GM19395 (cell line): Measurements from ENCODE around the gene KAT5.
"Not testable (repeated sequence)": the region's sequence is repeated elsewhere in the genome, so short reads cannot be mapped to it uniquely, and the experiment has no call there.

Experiments
- ATAC-seq: cut with Tn5 transposase; IDR thresholded peaks from one replicate; pipeline ENCODE4 v1.9.1; 2021; ENCODE audit warnings: mild to moderate bottlenecking, moderate library complexity; ENCODE audit not compliant: unreplicated experiment

KAT5 gene

DNA sequence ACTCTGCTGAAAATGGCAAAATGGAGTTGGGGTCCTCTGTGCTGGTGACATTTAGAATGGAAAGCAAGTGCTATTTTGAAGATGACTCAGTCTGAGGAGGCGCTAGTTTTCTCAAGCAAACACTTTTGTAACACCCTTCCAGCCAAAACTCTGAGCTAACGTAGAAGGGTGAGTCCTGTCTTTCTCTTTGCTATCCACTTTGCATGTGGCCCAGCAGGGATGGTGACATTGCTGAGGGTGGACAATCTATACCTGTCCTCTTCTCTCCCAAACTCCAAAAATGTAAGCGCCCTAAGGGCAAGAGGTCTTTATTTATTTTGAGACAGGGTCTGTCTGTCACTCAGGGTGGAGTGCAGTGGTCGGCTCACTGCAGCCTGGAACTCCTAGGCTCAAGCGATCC lies 3.6 kb upstream of the KAT5 start:
- no peak for ATAC-seq

DNA sequence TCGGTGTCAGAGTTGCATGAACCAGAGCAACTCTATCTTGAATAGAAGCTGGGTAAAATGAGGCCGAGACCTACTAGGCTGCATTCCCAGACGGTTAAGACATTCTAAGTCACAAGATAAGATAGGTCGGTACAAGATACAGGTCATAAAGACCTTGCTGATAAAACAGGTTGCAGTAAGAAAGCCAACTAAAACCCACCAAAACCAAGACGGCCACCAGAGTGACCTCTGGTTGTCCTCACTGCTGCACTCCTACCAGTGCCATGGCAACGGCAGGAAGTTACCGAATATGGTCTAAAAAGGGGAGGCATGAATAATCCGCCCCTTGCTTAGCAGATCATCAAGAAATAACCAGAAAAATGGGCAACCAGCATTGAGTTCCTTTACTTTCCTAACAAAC lies 2.4 kb upstream of the KAT5 start:
- no peak for ATAC-seq

DNA sequence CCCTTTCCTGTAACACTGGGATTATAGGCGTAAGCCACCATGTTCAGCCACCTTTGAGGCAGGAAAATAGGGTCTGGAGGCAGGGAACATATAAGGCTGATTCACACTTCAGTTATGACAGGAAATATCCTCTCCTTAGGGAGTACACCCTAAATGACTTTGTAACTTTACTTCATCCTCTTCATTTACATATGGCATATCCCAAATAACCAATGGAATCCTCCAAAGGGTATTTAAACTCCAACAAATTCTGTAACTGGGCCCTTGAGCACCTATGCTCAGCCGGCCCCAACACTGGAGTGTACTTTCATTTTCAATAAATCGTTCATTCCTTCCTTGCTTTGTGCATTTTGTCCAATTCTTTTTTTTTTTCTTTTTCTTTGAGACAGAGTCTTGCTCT lies 1.6 kb upstream of the KAT5 start:
- ATAC-seq = no peak

DNA sequence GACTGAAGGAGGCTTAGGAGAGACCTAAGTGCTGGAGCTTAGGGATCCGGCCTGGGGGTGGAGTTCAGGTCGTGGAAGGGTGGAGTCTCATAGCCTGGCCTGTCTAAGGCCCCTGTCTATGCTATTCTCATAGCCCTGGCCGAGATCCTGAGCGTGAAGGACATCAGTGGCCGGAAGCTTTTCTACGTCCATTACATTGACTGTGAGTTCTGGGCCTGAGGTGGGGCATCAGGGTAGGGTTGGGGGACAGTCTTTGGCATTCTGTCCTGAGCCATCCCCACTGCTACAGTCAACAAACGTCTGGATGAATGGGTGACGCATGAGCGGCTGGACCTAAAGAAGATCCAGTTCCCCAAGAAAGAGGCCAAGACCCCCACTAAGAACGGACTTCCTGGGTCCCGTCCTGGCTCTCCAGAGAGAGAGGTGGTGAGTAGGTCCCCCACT lies 603 bp downstream of the KAT5 start:
- ATAC-seq = no peak

DNA sequence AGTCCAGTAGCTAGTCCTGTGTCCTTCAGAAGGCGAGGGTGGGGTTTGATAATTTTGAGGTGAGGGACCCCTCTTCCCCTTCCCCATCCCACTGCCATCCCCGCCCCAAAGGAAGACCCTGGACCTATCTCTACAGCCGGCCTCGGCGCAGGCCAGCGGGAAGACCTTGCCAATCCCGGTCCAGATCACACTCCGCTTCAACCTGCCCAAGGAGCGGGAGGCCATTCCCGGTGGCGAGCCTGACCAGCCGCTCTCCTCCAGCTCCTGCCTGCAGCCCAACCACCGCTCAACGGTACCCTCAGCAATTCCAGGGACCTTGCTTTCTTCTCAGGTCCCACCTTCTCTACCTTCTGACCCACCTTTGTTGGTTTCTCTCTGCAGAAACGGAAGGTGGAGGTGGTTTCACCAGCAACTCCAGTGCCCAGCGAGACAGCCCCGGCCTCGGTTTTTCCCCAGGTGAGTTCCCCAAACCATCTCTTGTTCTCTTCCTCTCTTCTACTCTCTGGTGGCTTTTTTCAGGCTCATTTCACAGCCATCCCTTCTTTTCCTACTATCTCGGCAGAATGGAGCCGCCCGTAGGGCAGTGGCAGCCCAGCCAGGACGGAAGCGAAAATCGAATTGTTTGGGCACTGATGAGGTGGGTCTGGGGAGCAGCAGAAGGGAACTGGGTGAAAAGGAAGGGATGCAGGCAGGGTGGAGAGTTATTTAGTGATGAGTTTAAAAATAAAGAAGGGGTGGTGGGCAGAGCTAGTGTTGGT lies 1.3 kb downstream of the KAT5 start:
- no peak for ATAC-seq

DNA sequence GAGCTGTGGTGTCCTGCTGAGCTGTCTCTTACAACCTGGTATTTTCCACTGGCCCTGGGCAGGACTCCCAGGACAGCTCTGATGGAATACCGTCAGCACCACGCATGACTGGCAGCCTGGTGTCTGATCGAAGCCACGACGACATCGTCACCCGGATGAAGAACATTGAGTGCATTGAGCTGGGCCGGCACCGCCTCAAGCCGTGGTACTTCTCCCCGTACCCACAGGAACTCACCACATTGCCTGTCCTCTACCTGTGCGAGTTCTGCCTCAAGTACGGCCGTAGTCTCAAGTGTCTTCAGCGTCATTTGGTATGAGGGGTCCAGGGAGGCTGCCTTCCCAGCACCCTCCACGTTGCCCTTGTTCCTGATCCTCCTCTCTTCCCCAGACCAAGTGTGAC lies 2.4 kb downstream of the KAT5 start:
- ATAC-seq = no peak

DNA sequence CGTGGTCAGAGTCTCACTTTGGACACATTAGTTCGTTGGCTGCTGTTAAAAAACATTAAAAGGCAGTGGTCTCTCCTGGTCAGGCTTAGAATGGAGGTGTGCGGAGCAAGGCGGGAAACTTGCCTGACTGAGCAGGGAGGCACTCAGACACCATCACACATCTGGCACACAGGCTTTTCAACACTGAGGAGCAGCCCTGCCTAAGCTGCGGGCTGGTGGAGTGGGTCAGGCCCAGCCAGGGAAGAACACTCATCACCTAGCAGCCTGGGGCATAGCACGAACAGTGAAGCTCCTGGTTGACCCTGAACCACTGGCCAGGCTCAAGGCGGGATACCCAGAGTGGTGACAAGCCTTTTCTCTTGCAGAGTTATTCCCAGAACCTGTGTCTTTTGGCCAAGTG lies 4.2 kb downstream of the KAT5 start:
- no peak for ATAC-seq

DNA sequence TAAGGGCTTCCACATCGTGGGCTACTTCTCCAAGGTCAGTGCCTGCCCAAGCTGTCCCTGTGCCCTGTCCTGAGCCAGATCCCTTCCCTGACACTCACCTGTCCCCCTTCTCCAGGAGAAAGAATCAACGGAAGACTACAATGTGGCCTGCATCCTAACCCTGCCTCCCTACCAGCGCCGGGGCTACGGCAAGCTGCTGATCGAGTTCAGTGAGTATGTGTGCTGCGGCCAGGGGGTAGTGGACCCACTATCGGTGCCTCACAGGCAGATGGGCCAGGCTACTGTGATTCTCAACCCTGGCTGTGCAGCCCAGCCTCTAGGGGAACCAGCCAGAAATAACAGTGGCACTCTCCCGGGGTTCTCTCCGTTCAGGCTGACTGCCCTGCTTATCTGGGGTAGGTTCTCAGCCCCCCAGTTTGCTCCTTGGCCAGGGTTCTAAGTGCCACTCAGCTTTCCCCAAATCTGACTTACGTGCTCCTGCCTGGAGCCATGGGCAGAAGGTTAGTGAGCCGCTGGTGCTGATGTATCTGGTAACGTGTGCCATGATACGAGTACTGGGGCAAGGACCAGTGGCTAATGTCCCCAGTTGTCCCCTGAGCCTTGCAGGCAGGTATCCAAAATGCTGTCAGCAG lies 4.8 kb downstream of the KAT5 start:
- ATAC-seq = no peak

DNA sequence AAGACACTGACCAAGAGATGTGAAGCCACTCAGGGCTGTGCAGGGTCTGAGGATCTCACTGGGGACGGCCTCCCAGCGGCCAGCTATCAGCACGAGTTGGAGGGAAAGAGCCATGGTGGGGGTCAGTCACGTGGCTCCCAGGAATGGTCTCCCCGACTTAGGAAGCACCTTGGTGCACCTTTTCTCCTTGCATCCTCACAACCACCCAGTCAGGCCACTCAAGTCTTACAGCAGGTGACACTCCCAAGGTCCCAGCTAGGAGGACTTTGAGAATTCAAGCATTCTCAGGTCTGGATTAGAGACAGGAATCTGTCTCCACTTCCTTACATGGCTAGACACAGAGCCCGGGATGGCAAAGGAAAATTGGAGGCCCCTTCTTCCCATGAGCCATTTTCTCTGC lies 5.9 kb downstream of the KAT5 start:
- ATAC-seq = no peak

DNA sequence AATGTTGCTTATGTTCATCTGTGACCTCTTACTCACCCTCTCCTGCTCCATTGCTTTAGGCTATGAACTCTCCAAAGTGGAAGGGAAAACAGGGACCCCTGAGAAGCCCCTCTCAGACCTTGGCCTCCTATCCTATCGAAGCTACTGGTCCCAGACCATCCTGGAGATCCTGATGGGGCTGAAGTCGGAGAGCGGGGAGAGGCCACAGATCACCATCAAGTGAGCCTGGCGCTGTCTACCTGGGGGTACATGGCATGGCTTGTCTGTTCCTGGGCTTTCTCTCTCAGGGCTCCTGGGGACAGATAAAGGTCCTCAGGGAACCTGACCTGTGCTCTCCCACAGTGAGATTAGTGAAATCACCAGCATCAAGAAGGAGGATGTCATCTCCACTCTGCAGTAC lies 6.5 kb downstream of the KAT5 start:
- ATAC-seq = no peak

DNA sequence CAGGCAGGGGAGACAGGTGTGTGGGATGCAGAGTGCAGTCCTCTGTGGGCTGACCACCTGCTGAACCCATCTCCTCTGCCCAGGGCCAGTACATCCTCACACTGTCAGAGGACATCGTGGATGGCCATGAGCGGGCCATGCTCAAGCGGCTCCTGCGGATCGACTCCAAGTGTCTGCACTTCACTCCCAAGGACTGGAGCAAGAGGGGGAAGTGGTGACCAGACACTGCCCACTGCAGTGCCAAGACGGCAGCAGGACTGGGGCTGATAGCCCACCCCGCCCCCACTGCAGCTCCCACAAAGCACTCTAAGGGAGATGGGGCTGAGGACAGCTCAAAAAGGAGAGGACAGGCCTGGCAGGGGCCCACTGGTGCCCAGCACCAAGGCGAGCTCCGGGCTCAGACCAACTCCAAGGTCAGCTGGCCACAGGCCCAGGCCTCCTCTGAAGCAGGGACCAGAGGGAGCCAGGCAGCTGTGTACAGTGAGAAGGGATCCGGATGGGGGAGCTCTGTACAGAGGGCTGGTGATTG lies 7.0 kb downstream of the KAT5 start:
- ATAC-seq = no peak

DNA sequence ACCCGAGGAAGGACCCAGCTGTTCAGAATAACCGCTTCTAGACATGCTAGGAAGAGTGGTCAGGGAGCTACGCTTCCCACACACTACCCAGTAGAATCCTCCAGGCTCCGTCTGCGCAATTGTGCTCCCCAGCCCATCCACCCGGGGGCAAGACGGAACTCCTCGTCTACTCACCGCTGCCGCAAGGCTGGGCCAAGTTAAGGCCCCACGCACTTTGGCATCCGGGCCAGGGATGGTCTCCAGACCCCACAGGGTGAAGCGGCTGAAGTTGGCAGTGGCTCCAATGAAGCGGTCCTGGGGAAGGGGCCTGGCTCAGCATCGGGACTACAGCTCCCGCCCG lies 7.8 kb downstream of the KAT5 start:
- peak; percentile 29 for ATAC-seq

DNA sequence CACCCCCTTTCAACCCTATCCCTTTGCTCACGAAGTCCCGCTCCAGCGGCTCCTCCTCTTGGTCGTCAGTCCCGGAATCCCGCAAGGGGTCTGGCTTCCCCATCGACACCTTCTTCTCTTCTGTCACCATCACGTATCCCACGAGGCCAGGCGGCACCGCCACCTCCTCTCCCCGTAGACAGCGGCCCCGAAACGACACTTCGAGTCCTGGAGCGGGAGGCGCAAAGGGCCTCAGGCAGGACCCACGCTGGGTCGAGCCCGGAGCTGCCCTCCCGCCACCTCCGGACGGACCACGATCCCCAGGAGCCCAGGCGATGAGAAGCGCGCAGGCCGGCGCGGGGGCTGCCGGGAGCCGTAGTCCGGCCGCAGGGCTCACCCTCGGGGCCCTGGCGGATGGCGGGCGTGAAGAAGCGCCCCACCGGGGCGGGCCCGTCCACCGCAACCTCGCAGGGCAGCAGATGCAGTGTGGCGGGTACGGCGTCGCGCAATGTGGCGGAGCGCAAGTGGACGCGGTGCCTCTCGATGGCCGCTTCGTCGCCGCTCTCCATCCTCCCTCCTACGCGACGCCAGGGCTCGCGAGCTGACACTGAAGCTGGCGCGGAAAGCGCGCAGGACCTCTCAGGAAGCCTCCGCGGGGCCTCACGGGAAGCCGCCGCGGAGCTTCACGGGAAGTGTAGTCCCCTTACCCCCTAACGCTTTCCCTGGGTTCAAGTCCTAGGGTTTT lies 8.3 kb downstream of the KAT5 start, which contains the start of gene RNASEH2C:
RNASEH2C (minus strand) TSS at position 588 of the 724 bp plus-strand sequence; CDS start at position 548, 40 bp downstream.
- peak; percentile 75 for ATAC-seq

DNA sequence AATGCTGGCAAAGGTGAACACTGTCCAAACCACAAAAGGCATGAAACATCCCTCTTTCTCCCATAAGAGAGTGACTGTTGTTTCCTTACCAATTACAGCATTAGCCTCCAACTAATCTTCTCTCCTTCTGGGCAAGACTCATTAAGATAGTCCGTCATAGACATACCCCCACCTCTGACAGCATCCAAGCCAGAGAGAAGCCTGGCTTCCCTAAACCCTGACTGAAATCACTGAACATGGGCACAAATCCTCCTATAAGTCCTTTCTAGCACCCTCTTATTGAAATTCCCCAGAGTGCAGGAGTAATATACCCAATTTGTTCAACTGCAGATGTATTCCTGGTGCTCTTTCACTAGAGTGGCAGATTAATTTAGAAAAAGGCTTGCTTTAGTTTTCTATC lies 10.2 kb downstream of the KAT5 start:
- no peak for ATAC-seq

DNA sequence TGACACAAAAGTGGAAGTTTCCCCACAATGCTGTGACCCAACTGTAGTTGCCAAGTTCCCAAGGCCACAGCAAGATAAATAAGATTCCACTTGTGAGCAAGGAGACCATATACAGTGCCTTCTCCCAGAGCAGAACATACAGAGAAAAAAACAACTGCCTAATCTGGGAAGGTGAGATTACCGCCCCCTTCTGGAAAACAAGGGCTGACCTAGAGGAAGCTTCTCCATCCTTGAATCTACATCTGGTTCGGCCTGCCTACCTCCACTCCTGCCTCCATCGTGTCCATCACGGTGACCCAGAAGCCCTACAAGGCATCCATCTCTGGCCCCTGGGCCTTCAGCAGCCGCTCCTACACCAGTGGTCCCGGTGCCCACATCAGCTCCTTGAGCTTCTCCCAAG lies 14.6 kb downstream of the KAT5 start:
- no peak for ATAC-seq

DNA sequence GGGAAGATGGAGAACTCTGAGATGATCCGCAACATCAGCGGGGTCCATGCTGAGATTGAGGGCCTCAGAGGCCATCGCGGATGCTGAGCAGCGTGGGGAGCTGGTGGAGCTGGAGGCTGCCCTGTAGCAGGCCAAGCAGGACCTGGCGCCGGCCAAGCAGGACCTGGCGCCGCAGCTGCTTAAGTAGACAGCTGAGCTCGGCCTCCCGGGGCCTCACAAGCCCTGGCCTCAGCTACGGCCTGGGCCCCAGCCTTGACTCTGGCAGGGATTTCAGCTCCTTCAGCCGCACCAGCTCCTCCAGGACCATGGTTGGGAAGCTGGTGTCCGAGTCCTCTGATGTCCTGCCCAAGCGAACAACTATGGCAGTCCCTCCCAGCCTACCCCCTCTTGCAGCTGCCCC lies 15.8 kb downstream of the KAT5 start:
- no peak for ATAC-seq

DNA sequence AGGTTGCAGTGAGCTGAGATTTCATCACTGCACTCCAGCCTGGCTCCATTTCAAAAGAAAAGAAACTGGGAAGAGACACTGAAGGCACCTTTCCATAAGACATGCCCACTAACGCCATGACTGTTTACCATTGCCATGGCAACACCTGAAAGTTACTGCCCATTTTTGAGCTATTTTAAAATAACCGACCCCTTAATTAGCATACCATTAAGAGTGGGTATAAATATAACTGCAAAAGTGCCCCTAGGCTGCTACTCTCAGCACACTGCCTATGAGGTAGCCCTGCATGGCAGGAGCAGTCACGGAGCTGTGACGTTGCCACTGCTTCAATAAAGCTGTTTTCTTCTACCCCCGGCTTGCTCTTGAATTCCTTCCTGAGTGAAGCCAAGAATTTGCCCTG lies 18.4 kb downstream of the KAT5 start:
- no peak for ATAC-seq

DNA sequence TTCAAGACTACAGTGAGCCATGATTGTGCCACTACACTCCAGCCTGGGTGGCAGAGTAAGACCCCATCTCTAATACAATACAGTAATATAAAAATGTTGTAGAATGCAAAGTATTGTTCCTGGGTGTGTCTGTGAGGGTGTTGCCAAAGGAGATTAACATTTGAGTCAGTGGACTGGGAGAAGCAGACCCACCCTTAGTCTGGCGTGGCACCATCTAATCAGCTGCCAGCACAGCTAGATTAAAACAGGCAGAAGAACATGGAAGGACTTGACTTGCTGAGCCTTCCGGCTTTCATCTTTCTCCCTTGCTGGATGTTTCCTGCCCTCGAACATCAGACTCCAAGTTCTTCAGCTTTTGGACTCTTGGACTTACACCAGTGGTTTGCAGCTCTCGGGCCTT lies 23.1 kb downstream of the KAT5 start:
- not testable (repeated sequence) for ATAC-seq

DNA sequence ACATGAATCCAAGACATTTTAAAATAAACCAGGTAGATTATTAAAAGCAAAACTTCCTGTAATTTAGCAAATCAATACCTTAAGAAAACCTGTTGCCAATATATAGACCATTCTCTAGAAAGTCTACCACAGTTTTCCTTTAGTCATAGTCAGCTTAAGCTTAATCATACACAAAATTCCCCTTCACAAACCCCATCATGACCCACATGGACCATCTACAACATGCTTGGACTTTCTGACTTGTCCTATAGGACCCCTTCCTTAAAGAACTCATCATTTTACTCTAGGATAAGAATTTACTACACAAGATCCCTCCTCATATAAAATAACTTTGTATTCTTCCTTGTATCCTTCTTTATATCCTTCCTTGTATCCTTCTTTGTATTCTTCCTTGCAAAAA lies 24.8 kb downstream of the KAT5 start:
- no peak for ATAC-seq

DNA sequence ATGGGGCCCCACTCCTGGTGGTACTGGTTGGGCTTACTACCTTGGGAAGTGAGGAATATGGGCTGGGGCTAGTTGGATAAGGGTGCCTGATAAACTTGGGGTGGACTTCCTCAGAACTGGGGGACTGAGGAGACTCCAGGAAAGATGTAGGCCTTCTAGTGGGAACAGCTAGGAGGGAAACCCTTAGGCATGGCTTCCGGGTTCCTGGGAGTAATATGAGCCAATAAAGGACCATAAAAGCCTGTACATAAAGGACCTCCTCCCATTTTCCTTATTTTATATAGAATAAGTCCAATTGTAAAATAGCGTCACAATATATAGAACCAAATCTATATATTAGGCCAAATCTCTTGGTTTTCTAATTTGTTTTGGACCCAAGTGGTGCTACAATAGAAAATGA lies 27.0 kb downstream of the KAT5 start:
- ATAC-seq = no peak

DNA sequence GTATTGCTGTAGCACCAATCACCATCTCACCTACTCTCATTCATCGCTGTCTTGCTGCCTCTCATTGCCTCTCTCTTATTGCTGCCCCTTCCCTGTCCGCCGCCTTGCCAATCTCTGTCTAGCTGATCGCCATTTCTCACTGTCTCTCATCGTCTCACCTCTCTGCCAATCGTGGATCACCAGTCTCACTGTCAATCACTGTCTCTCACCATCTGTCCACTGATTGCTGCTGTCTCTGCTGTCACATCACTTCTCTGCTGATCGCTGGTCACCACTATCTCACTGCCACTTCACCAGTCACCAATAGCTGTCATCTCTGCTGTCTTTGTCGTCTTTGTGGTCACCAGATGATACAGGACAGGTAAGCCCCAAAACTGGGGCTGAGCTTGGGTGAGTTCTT lies 29.1 kb downstream of the KAT5 start:
- no peak for ATAC-seq

DNA sequence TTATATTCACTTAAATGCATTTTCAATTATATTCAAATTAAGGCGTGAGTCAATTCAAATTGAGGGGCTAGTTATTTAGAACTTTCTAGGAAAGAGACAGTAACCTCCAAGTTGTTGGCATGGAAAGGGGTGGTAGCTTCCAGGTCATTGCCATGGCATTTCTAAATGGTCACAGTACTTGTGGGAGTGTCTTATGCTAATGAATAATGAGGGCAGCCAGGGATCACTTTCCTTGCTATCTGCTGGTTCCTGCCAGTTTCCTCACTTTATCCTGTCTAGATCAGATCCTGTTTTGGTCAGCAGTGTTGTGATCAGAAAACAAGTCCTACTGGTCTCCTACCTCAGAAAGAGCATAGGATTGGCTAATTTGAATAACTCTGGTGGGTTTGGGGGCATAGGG lies 30.3 kb downstream of the KAT5 start:
- no peak for ATAC-seq
